NCI-H510A (cell line): ENCODE measurements around the gene MCL1.
"Not testable (repeated sequence)": the region's sequence is repeated elsewhere in the genome, so short reads cannot be mapped to it uniquely, and the experiment has no call there.

Experiments
- DNase-seq: peaks from one replicate; lab custom pipeline; 2025; lab: John Stamatoyannopoulos, UW

MCL1 gene

GRCh38 chr1:150579110-150579944 is at the start of gene MCL1:
Gene MCL1 (minus strand): TSS chr1:150579610. CDS start chr1:150579530, 80 bp downstream.
- DNase-seq: peak; percentile 92

GRCh38 chr1:150628766-150629114 is 49.3 kb upstream of the MCL1 start:
- DNase-seq: no peak

- DNase-seq: no peak
Measured at GRCh38 chr1:150627826-150628410, 48.5 kb upstream of the MCL1 start.

- no peak for DNase-seq
Measured at GRCh38 chr1:150626150-150626549, 46.7 kb upstream of the MCL1 start.

- not testable (repeated sequence) for DNase-seq
Measured at GRCh38 chr1:150624546-150624945, 45.1 kb upstream of the MCL1 start.

- DNase-seq: not testable (repeated sequence)
Measured at GRCh38 chr1:150624134-150624533, 44.7 kb upstream of the MCL1 start.

GRCh38 chr1:150622303-150622975 is 43.0 kb upstream of the MCL1 start:
- no peak for DNase-seq

- no peak for DNase-seq
Measured at GRCh38 chr1:150621497-150622302, 42.3 kb upstream of the MCL1 start.

- no peak for DNase-seq
Measured at GRCh38 chr1:150620919-150621318, 41.5 kb upstream of the MCL1 start.

GRCh38 chr1:150619576-150620509 is 40.4 kb upstream of the MCL1 start:
- no peak for DNase-seq

- no peak for DNase-seq
Measured at GRCh38 chr1:150615346-150616201, 36.2 kb upstream of the MCL1 start.

GRCh38 chr1:150613061-150613920 is 33.9 kb upstream of the MCL1 start:
- no peak for DNase-seq

GRCh38 chr1:150612014-150612345 is 32.6 kb upstream of the MCL1 start:
- DNase-seq: no peak

- DNase-seq: no peak
Measured at GRCh38 chr1:150610576-150610975, 31.2 kb upstream of the MCL1 start.

- no peak for DNase-seq
Measured at GRCh38 chr1:150609732-150610131, 30.3 kb upstream of the MCL1 start.

- DNase-seq: no peak
Measured at GRCh38 chr1:150606463-150607142, 27.2 kb upstream of the MCL1 start.

GRCh38 chr1:150605451-150605731 is 26.0 kb upstream of the MCL1 start:
- DNase-seq: not testable (repeated sequence)

GRCh38 chr1:150604226-150604588 is 24.8 kb upstream of the MCL1 start:
- DNase-seq: no peak

- no peak for DNase-seq
Measured at GRCh38 chr1:150603711-150604110, 24.3 kb upstream of the MCL1 start.
